ENCODE measurements around the gene TAS1R3. TPM values are rescaled to one million over a fixed set of nuclear protein-coding genes. Genes with fewer than 3 reads are reported as not detected.

TAS1R3 gene
- total and polyA plus RNA-seq, 2 experiments from 2014 or later = 0.14 TPM; not detected in 1

DNA sequence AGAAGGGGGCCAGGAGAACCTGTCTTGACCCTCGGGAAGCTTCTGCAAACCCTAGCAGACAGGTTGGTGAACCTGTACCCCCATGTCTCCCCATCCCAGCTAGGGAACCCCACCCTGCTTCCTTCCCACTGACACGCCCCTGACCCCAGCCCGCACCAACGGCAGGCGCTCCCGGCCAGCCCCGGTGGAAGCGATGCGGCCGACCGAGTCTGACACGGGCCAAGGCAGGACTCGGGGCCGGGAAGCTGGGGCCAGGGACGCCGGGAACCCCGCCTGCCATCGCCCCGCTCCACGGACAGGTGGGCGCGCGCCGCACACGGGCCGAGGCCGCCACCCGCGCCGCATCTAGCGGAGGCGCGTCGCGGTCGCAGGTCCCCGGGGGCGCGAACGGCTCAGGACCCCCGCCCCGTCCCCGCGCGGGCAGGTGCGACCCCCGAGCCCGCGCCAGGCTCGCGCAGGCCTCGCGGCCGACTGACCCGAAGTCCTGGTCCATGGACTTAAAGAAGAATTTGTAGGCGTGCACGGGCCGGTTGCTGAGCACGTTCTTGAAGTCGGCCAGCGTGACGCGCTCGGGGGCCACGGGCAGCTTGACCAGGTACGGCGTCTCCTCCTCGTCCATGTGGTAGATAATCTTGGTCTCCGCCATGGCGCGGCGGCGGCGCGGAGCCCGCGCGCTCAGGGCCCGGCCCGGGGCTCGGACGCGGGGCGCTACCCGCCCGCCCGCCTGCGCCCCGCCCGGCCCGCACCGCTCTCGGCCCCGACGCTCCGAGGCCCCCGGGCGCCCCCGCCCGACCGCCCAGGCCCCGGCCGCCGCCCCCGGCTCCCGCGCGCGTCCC is 17.6 kb downstream of the TAS1R3 start:
- H3K4me2 ChIP-seq = peak overlapping the region; percentile 84
- Mint-ChIP-seq H3K27me3 (ENCODE audit: insufficient read depth, low read depth, poor library complexity) (peaks cover 19% of the 10 kb centered on the region), H3K27ac (no peak overlapping the region), H3K9me3 (no peaks in the 10 kb centered on the region), H3K4me3 (peak overlapping the region; percentile 78), H3K36me3 (ENCODE audit: low read depth) (no peaks in the 10 kb centered on the region), H3K4me1 (peaks cover 25% of the 10 kb centered on the region)
- peaks cover 14% of the 10 kb centered on the region for H3K79me2 ChIP-seq (replicated peaks; ENCODE audit: insufficient read depth)
- H3K9me2 ChIP-seq (ENCODE audit: insufficient read depth) = no peaks in the 10 kb centered on the region
- peak; percentile 62 for DNase-seq (ENCODE audit: low spot score)
- peak; percentile 21; the same call in 1 of the 2 replicates for TF ChIP-seq POLR2AphosphoS5 (IDR thresholded peaks at IDR 0.05; ENCODE audit: low read depth)
- TF ChIP-seq, protein P1, sequence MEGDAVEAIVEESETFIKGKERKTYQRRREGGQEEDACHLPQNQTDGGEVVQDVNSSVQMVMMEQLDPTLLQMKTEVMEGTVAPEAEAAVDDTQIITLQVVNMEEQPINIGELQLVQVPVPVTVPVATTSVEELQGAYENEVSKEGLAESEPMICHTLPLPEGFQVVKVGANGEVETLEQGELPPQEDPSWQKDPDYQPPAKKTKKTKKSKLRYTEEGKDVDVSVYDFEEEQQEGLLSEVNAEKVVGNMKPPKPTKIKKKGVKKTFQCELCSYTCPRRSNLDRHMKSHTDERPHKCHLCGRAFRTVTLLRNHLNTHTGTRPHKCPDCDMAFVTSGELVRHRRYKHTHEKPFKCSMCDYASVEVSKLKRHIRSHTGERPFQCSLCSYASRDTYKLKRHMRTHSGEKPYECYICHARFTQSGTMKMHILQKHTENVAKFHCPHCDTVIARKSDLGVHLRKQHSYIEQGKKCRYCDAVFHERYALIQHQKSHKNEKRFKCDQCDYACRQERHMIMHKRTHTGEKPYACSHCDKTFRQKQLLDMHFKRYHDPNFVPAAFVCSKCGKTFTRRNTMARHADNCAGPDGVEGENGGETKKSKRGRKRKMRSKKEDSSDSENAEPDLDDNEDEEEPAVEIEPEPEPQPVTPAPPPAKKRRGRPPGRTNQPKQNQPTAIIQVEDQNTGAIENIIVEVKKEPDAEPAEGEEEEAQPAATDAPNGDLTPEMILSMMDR (conservative IDR thresholded peaks at IDR 0.05; ENCODE audit: low read depth in 2 of 2) = no peak
- TF ChIP-seq, protein P2, sequence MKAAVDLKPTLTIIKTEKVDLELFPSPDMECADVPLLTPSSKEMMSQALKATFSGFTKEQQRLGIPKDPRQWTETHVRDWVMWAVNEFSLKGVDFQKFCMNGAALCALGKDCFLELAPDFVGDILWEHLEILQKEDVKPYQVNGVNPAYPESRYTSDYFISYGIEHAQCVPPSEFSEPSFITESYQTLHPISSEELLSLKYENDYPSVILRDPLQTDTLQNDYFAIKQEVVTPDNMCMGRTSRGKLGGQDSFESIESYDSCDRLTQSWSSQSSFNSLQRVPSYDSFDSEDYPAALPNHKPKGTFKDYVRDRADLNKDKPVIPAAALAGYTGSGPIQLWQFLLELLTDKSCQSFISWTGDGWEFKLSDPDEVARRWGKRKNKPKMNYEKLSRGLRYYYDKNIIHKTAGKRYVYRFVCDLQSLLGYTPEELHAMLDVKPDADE (IDR thresholded peaks at IDR 0.05) = no peak
- H3K27ac ChIP-seq (ENCODE audit: low read depth) = no peak overlapping the region
- no peak for ATAC-seq
- H4K20me1 ChIP-seq (replicated peaks; ENCODE audit: insufficient read depth) = peaks cover 2% of the 10 kb centered on the region
- no peak overlapping the region for H2AFZ ChIP-seq
- H3K4me1 ChIP-seq (ENCODE audit: insufficient read depth) = peaks cover 25% of the 10 kb centered on the region
- H3K27me3 ChIP-seq (ENCODE audit: insufficient read depth) = peaks cover 9% of the 10 kb centered on the region
- peaks cover 24% of the 10 kb centered on the region for H3F3A ChIP-seq (replicated peaks; ENCODE audit: low read depth)
- H3K36me3 ChIP-seq (ENCODE audit: insufficient read depth) = no peaks in the 10 kb centered on the region
- H3K4me3 ChIP-seq = peak overlapping the region; percentile 63

DNA sequence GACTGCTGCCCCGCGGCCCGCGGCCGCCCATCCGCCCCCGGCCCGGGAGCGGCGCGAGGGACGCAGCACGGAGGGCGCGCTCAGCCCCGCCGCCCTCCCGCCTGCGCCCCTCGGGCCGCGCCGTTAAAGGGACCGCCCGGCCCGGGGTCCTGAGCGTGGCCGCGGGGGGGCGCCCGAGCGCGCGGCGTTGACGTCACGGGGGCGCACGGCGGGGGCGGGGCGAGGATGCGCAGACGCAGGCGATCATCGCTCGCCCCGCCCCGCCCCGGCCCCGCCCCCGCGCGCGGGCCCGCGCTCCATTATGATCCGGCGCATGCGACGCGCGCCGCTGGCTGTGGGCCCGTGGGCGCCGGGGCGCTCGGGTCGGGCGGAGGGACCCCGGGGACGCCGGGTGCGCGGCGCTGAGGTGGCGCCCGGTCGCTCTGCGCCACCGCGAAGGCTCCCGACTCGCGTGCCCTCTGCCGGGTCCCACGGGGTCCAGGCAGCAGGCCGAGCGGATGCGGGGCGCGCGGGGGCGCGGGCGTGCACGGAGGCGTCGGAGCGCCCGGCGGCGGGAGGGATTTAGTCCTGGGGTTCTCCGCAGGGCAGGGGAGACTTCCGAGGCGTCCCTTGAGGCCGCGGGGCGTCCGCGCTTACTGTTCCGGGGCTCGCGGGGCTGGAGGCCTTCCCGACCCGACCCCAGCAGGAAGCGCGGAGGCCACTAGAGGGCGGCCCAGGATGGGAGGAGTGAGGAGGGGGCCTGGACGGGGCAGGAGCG is 18.4 kb downstream of the TAS1R3 start, which contains the start of gene DVL1:
Gene DVL1, minus strand, starts transcription at position 163 of the 757 bp plus-strand sequence. CDS start 353 bp downstream, outside the sequence.
- Histone ChIP-seq H3K4me3 (peak within 1 kb of the TSS; percentile 65), H3K4me1 (ENCODE audit: insufficient read depth) (peaks cover 25% of the 10 kb centered on the region), H3F3A (replicated peaks; ENCODE audit: low read depth) (peaks cover 25% of the 10 kb centered on the region), H3K27me3 (ENCODE audit: insufficient read depth) (peaks cover 17% of the 10 kb centered on the region), H3K27ac (ENCODE audit: low read depth) (no peak within 1 kb of the TSS), H3K79me2 (replicated peaks; ENCODE audit: insufficient read depth) (peaks cover 14% of the 10 kb centered on the region), H2AFZ (no peak within 1 kb of the TSS), H3K9me2 (ENCODE audit: insufficient read depth) (no peaks in the 10 kb centered on the region), H3K4me2 (peak within 1 kb of the TSS; percentile 84), H3K36me3 (ENCODE audit: insufficient read depth) (no peaks in the 10 kb centered on the region), H4K20me1 (replicated peaks; ENCODE audit: insufficient read depth) (no peaks in the 10 kb centered on the region; the same call in none of the 2 replicates)
- Mint-ChIP-seq H3K4me3 (peak within 1 kb of the TSS; percentile 78), H3K4me1 (peaks cover 25% of the 10 kb centered on the region), H3K9me3 (no peaks in the 10 kb centered on the region), H3K27me3 (ENCODE audit: insufficient read depth, low read depth, poor library complexity) (peaks cover 26% of the 10 kb centered on the region), H3K36me3 (ENCODE audit: low read depth) (no peaks in the 10 kb centered on the region), H3K27ac (no peak within 1 kb of the TSS)
- TF ChIP-seq POLR2AphosphoS5 (IDR thresholded peaks at IDR 0.05; ENCODE audit: low read depth) = peak; percentile 38
- TF ChIP-seq CREB1 (CRISPR knock-in tag; IDR thresholded peaks at IDR 0.05; ENCODE audit: low read depth) = peak; percentile 82
- TF ChIP-seq, protein P1 (conservative IDR thresholded peaks at IDR 0.05; ENCODE audit: low read depth in 2 of 2) = peak; percentile 41 to 67
- no peak for TF ChIP-seq ZNF331 (CRISPR knock-in tag; IDR thresholded peaks at IDR 0.05; ENCODE audit: low read depth)
- no peak for TF ChIP-seq EZH2phosphoT487 (IDR thresholded peaks at IDR 0.05; ENCODE audit: unreplicated experiment)
- no peak for TF ChIP-seq NANOG (IDR thresholded peaks at IDR 0.05; ENCODE audit: borderline replicate concordance)
- DNase-seq (ENCODE audit: low spot score) (peak; percentile 89), ATAC-seq (peak; percentile 16)
